IgD-negative memory B cell (primary cell): ENCODE measurements around the gene OR2H2. TPM values are rescaled to one million over a fixed set of nuclear protein-coding genes. Genes with fewer than 3 reads are reported as not detected.
A peak's percentile ranks its signal among the peaks of the same experiment; 100 is the strongest.

Source experiments
- H3K27ac Mint-ChIP-seq, 3 donors: one replicate each; pipeline ENCODE4 v1.8.0; 2020 to 2022; ENCODE audit warnings: mild to moderate bottlenecking in 3 of 3, mixed read lengths in 3 of 3, moderate library complexity in 1 of 3
- H3K27me3 Mint-ChIP-seq: one replicate; pipeline ENCODE4 v1.8.0; 2021; ENCODE audit warnings: mixed read lengths
- H3K36me3 Mint-ChIP-seq: one replicate; pipeline ENCODE4 v1.8.0; 2020; ENCODE audit warnings: mild to moderate bottlenecking, mixed read lengths
- H3K4me1 Mint-ChIP-seq, 3 donors: one replicate each; pipeline ENCODE4 v1.8.0; 2020 to 2022; ENCODE audit warnings: mixed read lengths in 3 of 3, mild to moderate bottlenecking in 1 of 3
- H3K4me3 Mint-ChIP-seq, 4 donors: one replicate each; pipeline ENCODE4 v1.8.0; 2020 to 2022; ENCODE audit warnings: mild to moderate bottlenecking in 4 of 4, mixed read lengths in 4 of 4, moderate library complexity in 3 of 4
- H3K9me3 Mint-ChIP-seq, 3 donors: one replicate each; pipeline ENCODE4 v1.8.0; 2020 to 2021; ENCODE audit warnings: mixed read lengths in 3 of 3, mild to moderate bottlenecking in 1 of 3
- polyA plus RNA-seq: library from polyadenylated mRNA; unstranded; fragments of 300-500 nt; fragmentation: Illumina TruSeq; gene quantifications from one replicate; pipeline ENCODE4 v1.2.3, GENCODE V29; 2021

The OR2H2 gene
- polyA plus RNA-seq, 1 donor from 2014 or later = not detected

- Mint-ChIP-seq H3K27ac (no peak overlapping the region), H3K27me3 (peaks cover 13% of the 10 kb centered on the region), H3K9me3 (no peaks in the 10 kb centered on the region), H3K4me3 (no peak overlapping the region), H3K36me3 (no peaks in the 10 kb centered on the region), H3K4me1 (peaks cover 5 to 9% (median 6%) of the 10 kb centered on the region in 3 donors)
These were observed 18.1 kb upstream of the OR2H2 start for GRCh38 chr6:29566856-29567255.

- Mint-ChIP-seq H3K27me3 (peaks cover 13% of the 10 kb centered on the region), H3K27ac (no peak overlapping the region), H3K4me3 (no peak overlapping the region), H3K4me1 (peaks cover 5 to 9% (median 6%) of the 10 kb centered on the region in 3 donors), H3K9me3 (no peaks in the 10 kb centered on the region), H3K36me3 (no peaks in the 10 kb centered on the region)
These were observed 17.4 kb upstream of the OR2H2 start for GRCh38 chr6:29567541-29567940.

GRCh38 chr6:29567991-29568390 lies 16.9 kb upstream of the OR2H2 start:
- H3K4me3 Mint-ChIP-seq = no peak overlapping the region
- H3K27ac Mint-ChIP-seq = peak overlapping the region in 1 of 3 donors; percentile 63
- H3K36me3 Mint-ChIP-seq = no peaks in the 10 kb centered on the region
- no peaks in the 10 kb centered on the region for H3K9me3 Mint-ChIP-seq
- H3K4me1 Mint-ChIP-seq = peaks cover 5 to 8% (median 6%) of the 10 kb centered on the region in 3 donors
- H3K27me3 Mint-ChIP-seq = peaks cover 13% of the 10 kb centered on the region

GRCh38 chr6:29576056-29576455 lies 8.9 kb upstream of the OR2H2 start:
- Mint-ChIP-seq H3K27ac (no peak overlapping the region), H3K4me3 (no peak overlapping the region), H3K27me3 (peaks cover 25% of the 10 kb centered on the region), H3K4me1 (no peaks in the 10 kb centered on the region), H3K9me3 (no peaks in the 10 kb centered on the region), H3K36me3 (no peaks in the 10 kb centered on the region)

GRCh38 chr6:29577544-29577943 lies 7.4 kb upstream of the OR2H2 start:
- Mint-ChIP-seq H3K9me3 (no peaks in the 10 kb centered on the region), H3K4me1 (no peaks in the 10 kb centered on the region), H3K27me3 (peaks cover 28% of the 10 kb centered on the region), H3K4me3 (no peak overlapping the region), H3K27ac (no peak overlapping the region), H3K36me3 (no peaks in the 10 kb centered on the region)

GRCh38 chr6:29589423-29590048 lies 4.6 kb downstream of the OR2H2 start:
- H3K9me3 Mint-ChIP-seq = no peaks in the 10 kb centered on the region
- no peak overlapping the region for H3K4me3 Mint-ChIP-seq
- H3K36me3 Mint-ChIP-seq = no peaks in the 10 kb centered on the region
- H3K4me1 Mint-ChIP-seq = peaks cover 0 to 6% (median 0%) of the 10 kb centered on the region in 3 donors
- no peak overlapping the region for H3K27ac Mint-ChIP-seq
- H3K27me3 Mint-ChIP-seq = peaks cover 14% of the 10 kb centered on the region

- Mint-ChIP-seq H3K9me3 (no peaks in the 10 kb centered on the region), H3K36me3 (no peaks in the 10 kb centered on the region), H3K4me3 (no peak overlapping the region), H3K4me1 (peaks cover 0 to 6% (median 0%) of the 10 kb centered on the region in 3 donors), H3K27me3 (peaks cover 14% of the 10 kb centered on the region), H3K27ac (no peak overlapping the region)
These were observed 5.4 kb downstream of the OR2H2 start for GRCh38 chr6:29590218-29590808.

- no peak overlapping the region for H3K27ac Mint-ChIP-seq
These were observed 6.8 kb downstream of the OR2H2 start for GRCh38 chr6:29591677-29592076.

GRCh38 chr6:29593199-29593855 lies 8.4 kb downstream of the OR2H2 start:
- H3K4me1 Mint-ChIP-seq = peaks cover 0 to 6% (median 0%) of the 10 kb centered on the region in 3 donors

More at GRCh38 chr6:29591677-29592076, 6.8 kb downstream of the OR2H2 start:
- Mint-ChIP-seq H3K4me3 (no peak overlapping the region), H3K36me3 (no peaks in the 10 kb centered on the region), H3K27me3 (peaks cover 9% of the 10 kb centered on the region), H3K9me3 (no peaks in the 10 kb centered on the region), H3K4me1 (peaks cover 0 to 6% (median 0%) of the 10 kb centered on the region in 3 donors)

GRCh38 chr6:29596381-29596900 lies 11.5 kb downstream of the OR2H2 start:
- H3K27me3 Mint-ChIP-seq = peaks cover 4% of the 10 kb centered on the region
- no peaks in the 10 kb centered on the region for H3K36me3 Mint-ChIP-seq
- no peaks in the 10 kb centered on the region for H3K4me1 Mint-ChIP-seq
- no peak overlapping the region for H3K4me3 Mint-ChIP-seq
- H3K27ac Mint-ChIP-seq = no peak overlapping the region
- no peaks in the 10 kb centered on the region for H3K9me3 Mint-ChIP-seq

More at GRCh38 chr6:29593199-29593855, 8.4 kb downstream of the OR2H2 start:
- H3K9me3 Mint-ChIP-seq = no peaks in the 10 kb centered on the region
- H3K27me3 Mint-ChIP-seq = peaks cover 4% of the 10 kb centered on the region
- H3K27ac Mint-ChIP-seq = no peak overlapping the region
- H3K4me3 Mint-ChIP-seq = no peak overlapping the region
- no peaks in the 10 kb centered on the region for H3K36me3 Mint-ChIP-seq

GRCh38 chr6:29597184-29597583 lies 12.3 kb downstream of the OR2H2 start:
- H3K27me3 Mint-ChIP-seq = peaks cover 4% of the 10 kb centered on the region

GRCh38 chr6:29598172-29598747 lies 13.3 kb downstream of the OR2H2 start:
- no peak overlapping the region for H3K4me3 Mint-ChIP-seq
- H3K9me3 Mint-ChIP-seq = no peaks in the 10 kb centered on the region
- peaks cover 3% of the 10 kb centered on the region for H3K36me3 Mint-ChIP-seq
- H3K27ac Mint-ChIP-seq = no peak overlapping the region
- H3K4me1 Mint-ChIP-seq = no peaks in the 10 kb centered on the region
- H3K27me3 Mint-ChIP-seq = no peaks in the 10 kb centered on the region

More at GRCh38 chr6:29597184-29597583, 12.3 kb downstream of the OR2H2 start:
- Mint-ChIP-seq H3K4me1 (no peaks in the 10 kb centered on the region), H3K9me3 (no peaks in the 10 kb centered on the region), H3K27ac (no peak overlapping the region), H3K4me3 (no peak overlapping the region), H3K36me3 (no peaks in the 10 kb centered on the region)

- H3K27ac Mint-ChIP-seq = peak overlapping the region in 1 of 3 donors; percentile 32
These were observed 17.8 kb downstream of the OR2H2 start for GRCh38 chr6:29602564-29603361.

GRCh38 chr6:29603456-29603855 lies 18.5 kb downstream of the OR2H2 start:
- H3K4me3 Mint-ChIP-seq = no peak overlapping the region
- H3K4me1 Mint-ChIP-seq = peaks cover 0 to 2% (median 0%) of the 10 kb centered on the region in 3 donors
- H3K9me3 Mint-ChIP-seq = no peaks in the 10 kb centered on the region
- H3K27me3 Mint-ChIP-seq = no peaks in the 10 kb centered on the region
- peaks cover 9% of the 10 kb centered on the region for H3K36me3 Mint-ChIP-seq
- H3K27ac Mint-ChIP-seq = no peak overlapping the region

More at GRCh38 chr6:29602564-29603361, 17.8 kb downstream of the OR2H2 start:
- Mint-ChIP-seq H3K27me3 (no peaks in the 10 kb centered on the region), H3K4me3 (no peak overlapping the region), H3K36me3 (peaks cover 9% of the 10 kb centered on the region), H3K4me1 (peaks cover 0 to 2% (median 0%) of the 10 kb centered on the region in 3 donors), H3K9me3 (no peaks in the 10 kb centered on the region)
